SK-N-DZ (cell line): ENCODE measurements around the gene CUL2.
A peak's percentile ranks its signal among the peaks of the same experiment; 100 is the strongest.
"Not testable (repeated sequence)": the region's sequence is repeated elsewhere in the genome, so short reads cannot be mapped to it uniquely, and the experiment has no call there.

Source experiments
- DNase-seq: peaks from one replicate; pipeline ENCODE4 v3.0.0-alpha.2; 2015; ENCODE audit warnings: low spot score

Gene CUL2

DNA sequence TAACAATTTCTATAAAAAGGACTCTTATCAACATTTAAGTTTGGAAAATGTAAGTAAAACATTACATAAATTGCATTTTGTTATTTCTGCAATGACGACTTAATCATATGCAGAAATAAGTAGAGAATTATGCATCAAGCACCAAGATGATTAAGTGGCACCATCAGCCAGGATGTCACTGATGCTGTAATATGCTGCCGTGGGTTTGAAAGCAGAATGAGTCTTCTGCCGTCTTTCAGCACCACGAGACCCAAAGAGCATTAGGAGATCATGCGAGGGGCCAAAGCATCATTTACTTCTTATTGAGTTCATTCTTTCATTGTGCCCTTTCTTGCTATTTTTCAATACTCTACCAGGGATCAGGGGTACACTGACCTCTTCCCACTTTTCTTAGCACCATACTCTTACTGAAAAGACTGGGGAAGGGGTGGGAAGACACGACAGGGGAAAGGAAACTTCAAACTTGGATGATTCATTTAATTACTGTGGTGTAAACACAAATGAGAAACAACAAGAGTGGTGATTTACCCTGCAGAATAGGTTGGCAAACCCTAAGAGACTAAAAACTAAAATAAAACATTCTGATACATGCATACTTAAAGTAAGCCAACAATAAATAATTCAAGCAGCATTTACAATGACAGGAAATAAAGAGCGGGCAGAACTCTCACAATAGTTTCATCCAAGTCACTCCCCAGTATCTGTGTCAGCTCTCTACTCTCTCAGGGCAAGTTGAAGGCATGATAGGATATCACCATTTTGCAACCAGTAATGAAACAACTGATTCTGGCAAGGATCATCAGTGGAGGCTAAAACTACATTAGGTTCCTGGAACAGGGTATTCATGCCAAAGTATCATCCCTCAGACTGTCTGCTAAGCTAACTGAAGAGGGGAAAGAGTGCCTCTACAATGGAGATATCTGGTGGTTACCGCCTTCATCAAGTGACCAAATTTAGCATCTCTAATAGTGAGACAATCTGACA, 70.8 kb downstream of the CUL2 start:
- DNase-seq = no peak

DNA sequence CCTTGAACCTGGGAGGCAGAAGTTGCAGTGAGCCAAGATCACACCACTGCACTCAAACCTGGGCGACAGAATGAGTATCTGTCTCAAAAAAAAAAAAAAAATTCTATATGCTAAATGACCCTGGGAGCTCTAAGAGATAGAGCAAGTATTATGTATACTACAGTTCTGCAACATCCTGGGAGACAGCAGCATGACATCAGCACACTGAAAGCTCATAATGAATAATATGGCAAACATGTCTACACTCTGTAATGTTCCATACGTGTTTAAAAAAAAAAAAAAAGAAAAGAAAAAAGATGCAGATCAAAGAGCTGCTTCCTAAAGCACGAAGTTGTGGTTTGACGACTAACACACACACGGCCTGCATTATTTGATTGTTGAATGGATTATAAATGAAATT, 72.5 kb downstream of the CUL2 start:
- no peak for DNase-seq

DNA sequence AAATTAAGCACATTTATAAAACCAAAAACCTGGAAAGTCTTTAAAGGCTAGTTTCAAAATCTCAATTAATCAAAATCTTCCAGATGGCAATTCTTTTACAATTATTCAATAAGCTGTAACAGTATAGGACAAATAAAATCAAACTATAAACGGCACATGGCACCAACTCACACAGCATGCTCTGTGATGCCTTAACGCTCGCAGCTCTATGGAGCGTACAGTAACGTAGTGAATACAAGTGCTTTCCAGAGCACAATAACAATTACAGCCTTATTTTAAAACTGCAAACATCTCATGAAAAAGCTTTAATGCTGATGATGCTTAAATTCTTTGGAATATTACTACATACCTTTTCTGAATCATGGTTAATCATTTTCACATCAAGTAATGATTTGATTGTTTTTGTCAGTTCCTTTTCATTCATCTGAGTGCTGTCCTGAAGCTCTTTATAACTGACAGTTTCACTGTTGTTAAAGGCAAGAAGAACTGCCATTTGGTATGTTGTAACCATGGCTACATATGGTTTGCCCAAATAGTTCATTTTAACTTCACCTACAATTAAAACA, 74.2 kb downstream of the CUL2 start:
- no peak for DNase-seq

GRCh38 chr10:35012781-35013180, 77.4 kb downstream of the CUL2 start:
- no peak for DNase-seq

GRCh38 chr10:35011771-35012191, 78.4 kb downstream of the CUL2 start:
- no peak for DNase-seq

DNA sequence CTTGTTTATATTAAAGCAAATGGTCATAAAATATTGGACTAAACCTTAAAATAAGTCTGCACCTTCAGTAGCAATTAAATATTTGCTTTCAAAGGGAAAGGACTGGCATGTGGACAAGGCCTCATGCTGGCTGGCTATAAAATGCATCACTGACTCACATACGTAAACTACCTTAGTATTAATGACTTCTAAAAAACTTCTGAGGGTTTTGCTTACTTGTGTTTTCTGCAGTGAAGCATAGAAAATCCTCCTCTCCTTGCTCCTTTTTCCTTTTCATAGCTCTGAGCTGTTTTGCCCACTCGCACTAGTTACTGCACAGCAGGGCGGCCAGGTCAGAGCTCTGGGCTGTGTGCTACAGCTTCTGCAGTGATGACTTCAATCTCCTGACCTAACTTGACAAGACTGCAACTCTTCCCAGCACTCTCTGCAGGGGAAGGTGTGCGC, 82.3 kb downstream of the CUL2 start:
- no peak for DNase-seq

- DNase-seq = no peak
These were observed 83.3 kb downstream of the CUL2 start for GRCh38 chr10:35006836-35007235.

GRCh38 chr10:35005868-35006267, 84.3 kb downstream of the CUL2 start:
- DNase-seq = no peak

DNA sequence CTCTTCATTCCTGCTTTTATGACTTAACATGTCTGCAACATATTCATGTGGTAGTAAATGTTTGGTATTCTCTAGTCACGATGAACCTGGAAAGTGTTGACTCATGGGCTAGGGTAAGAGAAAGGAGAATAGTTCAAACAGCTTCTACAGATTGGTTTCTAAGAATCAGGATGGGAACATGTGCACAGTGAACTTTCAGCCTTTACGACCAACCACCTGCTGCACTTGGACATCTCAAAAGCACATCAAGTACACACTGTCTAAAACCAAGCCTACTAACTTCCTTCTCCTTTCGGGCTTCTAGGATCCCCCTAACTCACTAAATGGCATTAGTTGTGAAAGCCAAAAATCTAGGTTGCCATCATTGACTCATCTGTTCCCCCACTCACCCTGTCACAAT, 85.5 kb downstream of the CUL2 start:
- DNase-seq = no peak

GRCh38 chr10:35003906-35004305, 86.2 kb downstream of the CUL2 start:
- no peak for DNase-seq

DNA sequence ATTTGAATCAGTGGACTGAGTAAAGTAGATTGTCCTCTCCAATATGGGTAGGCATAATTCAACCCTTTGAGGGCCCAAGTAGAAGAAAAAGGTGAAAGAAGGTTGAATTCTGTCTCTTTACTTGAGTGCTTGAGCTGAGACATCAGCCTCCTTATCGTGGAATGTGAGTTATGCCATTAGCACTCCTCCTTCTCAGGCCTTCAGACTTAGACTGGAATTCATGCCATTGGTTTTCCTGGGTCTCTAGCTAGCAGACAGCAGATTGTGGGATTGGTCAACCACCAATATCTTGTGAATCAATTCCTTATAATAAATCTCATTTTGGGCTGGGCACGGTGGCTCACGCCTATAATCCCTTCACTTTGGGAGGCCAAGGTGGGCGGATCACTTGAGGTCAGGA, 89.2 kb downstream of the CUL2 start:
- DNase-seq = no peak

DNA sequence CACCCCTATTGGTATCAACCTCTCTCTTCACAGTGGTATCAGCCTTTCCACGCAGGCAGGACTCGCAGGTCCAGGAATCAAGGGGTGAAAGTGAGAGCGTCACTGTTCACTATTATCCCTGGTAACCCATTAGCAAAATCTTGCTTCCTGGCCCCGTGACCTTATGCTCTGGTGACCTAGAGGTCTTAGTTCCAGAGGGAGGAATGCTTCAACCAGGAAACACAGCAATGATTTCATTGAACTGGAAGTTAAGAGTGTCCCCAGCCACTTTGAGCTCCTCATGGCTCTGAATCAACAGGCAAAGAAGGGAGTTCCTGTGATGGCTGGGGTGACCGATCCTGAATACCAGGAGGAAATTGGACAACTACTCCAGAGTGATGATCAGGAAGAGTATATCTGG, 90.6 kb downstream of the CUL2 start:
- no peak for DNase-seq

GRCh38 chr10:34998940-34999339, 91.2 kb downstream of the CUL2 start:
- no peak for DNase-seq

DNA sequence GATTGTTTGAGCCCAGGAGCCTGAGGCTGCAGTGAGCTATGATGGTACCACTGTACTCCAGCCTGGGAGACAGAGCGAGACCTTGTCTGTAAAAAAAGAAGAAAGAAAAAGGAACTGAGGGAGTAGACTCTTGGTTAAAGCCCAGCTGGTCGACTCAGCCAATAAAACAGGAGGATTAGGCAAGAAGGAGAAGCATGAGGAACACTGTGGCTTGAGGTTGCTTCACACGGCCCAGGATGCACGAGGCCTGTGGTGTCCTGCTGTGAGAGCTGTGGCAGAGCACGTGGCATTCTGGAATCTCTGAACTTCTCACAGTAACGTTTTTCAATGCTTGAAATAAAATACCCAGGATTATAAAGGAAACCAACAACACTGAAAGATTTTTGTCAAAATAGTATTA, 93.3 kb downstream of the CUL2 start:
- no peak for DNase-seq

DNA sequence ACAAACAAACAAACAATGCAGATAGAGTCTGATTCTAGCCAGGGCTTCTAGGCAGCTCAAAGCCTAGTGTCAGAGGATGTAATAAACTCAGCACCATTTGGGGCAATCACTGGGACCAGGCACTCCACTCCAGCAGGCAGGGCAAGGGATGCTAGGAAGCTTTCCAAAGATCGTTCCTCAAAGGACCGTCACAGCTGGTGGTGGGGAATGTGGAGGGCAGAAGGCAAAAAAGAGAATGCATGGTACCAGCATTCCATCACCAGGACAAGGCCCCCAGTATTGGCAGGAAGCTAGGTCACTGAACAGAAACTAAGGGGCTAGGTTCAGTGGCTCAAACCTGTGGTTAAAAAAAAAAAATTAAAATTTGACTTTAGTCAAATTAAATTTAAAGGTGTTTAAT, 94.2 kb downstream of the CUL2 start:
- no peak for DNase-seq

DNA sequence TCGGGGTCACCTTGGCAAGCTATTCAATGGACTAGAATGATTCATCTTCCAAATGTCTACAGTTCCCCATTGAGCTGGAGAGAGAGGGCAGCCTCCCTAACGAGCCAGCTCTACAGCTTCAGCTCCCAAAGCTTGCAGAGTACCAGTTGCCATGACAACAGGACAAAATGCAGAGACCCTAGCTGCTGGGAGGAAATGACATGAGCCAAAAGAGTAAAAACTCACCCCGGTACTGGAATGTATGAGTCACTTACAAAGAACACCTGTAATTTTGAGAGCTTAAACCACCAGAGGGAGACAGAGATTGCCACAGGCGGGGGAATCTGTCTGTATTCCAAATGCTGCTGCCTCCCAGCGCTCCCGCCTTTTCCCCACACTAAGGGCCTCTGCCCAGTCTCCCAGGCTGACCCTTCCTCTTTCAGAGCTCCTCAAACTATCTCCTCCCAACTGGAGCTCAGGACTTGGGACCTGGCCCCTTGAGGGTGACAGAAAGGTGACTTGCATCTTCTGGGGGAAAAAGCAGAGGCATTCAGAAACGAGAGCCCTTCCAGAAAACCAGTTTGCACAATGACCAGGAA, 95.5 kb downstream of the CUL2 start:
- peak; percentile 68 for DNase-seq

DNA sequence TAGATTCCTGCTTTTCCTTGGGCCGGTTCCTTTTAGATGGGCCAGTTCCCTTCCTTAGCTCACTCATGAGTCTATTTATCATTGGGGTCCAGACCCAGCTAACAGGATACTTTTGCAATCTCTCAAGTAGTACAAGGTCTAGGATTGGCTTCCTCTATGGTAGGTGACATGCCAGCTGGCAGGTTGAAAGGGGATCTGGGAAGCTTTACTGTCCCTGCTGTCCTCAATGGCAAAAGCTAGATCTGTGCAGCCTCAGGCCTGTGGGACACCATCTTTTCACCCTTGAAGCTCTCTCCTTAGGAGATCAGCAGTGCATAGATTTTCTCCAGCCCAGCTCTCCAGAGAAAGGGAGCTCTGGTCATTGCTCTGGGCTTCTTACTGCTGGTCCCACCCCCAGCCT, 96.4 kb downstream of the CUL2 start:
- no peak for DNase-seq

DNA sequence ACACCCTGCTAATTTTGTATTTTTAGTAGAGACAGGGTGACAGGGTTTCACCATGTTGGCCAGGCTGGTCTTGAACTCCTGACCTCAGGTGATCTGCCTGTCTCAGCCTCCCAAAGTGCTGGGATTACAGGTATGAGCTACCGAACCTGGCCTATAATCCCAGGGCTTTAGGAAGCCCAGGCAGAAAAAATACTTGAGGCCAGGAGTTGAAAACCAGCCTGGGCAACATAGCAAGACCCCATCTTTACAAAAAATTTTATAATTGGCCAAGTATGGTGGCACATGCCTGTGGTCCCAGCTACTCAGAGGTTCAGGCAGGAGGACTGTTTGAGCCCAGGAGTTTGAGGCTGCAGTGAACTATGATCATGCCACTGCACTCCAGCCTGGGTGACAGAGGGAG, 99.0 kb downstream of the CUL2 start:
- DNase-seq = not testable (repeated sequence)

GRCh38 chr10:34988397-34989067, 101.6 kb downstream of the CUL2 start:
- no peak for DNase-seq

GRCh38 chr10:34985823-34986222, 104.3 kb downstream of the CUL2 start:
- DNase-seq = peak; percentile 17

- no peak for DNase-seq
These were observed 105.0 kb downstream of the CUL2 start for GRCh38 chr10:34985146-34985545.

DNA sequence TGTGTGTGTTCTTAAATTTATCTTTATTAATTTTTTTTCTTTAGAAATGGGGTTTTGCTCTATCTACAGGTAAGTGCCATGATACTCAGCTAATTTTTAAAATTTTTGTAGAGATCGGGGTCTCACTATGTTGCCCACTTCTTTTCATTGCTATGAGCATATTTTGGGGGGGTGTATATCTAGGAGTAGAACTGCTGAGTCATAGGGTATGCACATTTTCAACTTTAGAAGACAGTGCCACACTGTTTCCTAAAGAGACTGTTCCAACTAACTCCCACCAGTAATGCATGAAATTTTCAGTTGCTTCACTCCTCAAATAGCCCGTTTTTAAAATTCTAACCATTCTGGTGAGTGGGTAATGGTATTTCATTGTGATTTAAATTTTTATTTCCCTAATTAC, 108.3 kb downstream of the CUL2 start:
- no peak for DNase-seq
